Measurements from ENCODE around the gene CTIF. TPM values are rescaled to one million over a fixed set of nuclear protein-coding genes. Genes with fewer than 3 reads are reported as not detected.

The CTIF gene
- total and polyA plus RNA-seq, 4 donors = 10.6 to 26.7 (median 12.3) TPM

GRCh38 chr18:48766026-48766425, 227.2 kb downstream of the CTIF start (continued):
- TF ChIP-seq CTCF (IDR thresholded peaks at IDR 0.05; ENCODE audit: low read depth, low read length, missing input control) = no peak
- no peak for TF ChIP-seq MAX (IDR thresholded peaks at IDR 0.05)
- no peak for TF ChIP-seq HNF4G (IDR thresholded peaks at IDR 0.05)
- no peak for TF ChIP-seq FOXA1 (IDR thresholded peaks at IDR 0.05)

- Histone ChIP-seq H3K27me3 (ENCODE audit: control insufficient read depth in 4 of 4, insufficient read depth in 4 of 4, low read length in 3 of 4) (no peaks in the 10 kb centered on the region), H3K36me3 (ENCODE audit: control insufficient read depth in 4 of 4, insufficient read depth in 3 of 4, low read depth in 1 of 4, low read length in 3 of 4) (peaks cover 0 to 38% (median 13%) of the 10 kb centered on the region in 4 donors)
- DNase-seq (ENCODE audit: low spot score) = no peak
Observed at GRCh38 chr18:48766487-48766886, 227.7 kb downstream of the CTIF start.

GRCh38 chr18:48767090-48767690, 228.4 kb downstream of the CTIF start:
- DNase-seq (ENCODE audit: low spot score) = no peak
- WGBS = 82% methylated on average over 10 of the region's 10 CpGs
- no peak overlapping the region for H3K27ac ChIP-seq (ENCODE audit: low read depth in 1 of 2, low read length in 2 of 2)
- no peak overlapping the region for H3K4me3 ChIP-seq (ENCODE audit: low read depth in 1 of 3, low read length in 3 of 3)
- no peak overlapping the region for H3K9ac ChIP-seq (ENCODE audit: low read depth in 1 of 2, low read length in 2 of 2)
- H3K36me3 ChIP-seq (ENCODE audit: control insufficient read depth in 4 of 4, insufficient read depth in 3 of 4, low read depth in 1 of 4, low read length in 3 of 4) = peaks cover 0 to 32% (median 9%) of the 10 kb centered on the region in 4 donors
- H3K27me3 ChIP-seq (ENCODE audit: control insufficient read depth in 4 of 4, insufficient read depth in 4 of 4, low read length in 3 of 4) = no peaks in the 10 kb centered on the region
- no peaks in the 10 kb centered on the region for H3K9me3 ChIP-seq (ENCODE audit: control insufficient read depth in 4 of 4, low read length in 3 of 4)
- no peaks in the 10 kb centered on the region for H3K4me1 ChIP-seq (ENCODE audit: control insufficient read depth in 4 of 4, insufficient read depth in 4 of 4, low read length in 3 of 4)
- TF ChIP-seq NR2F2 (IDR thresholded peaks at IDR 0.05) = no peak
- TF ChIP-seq ZBTB33 (IDR thresholded peaks at IDR 0.05) = no peak
- no peak for TF ChIP-seq SP1 (IDR thresholded peaks at IDR 0.05)
- TF ChIP-seq TAF1 (conservative IDR thresholded peaks at IDR 0.05) = no peak
- no peak for TF ChIP-seq GABPA (IDR thresholded peaks at IDR 0.05 in 1 of 2, conservative IDR thresholded peaks at IDR 0.05 in 1 of 2)
- no peak for TF ChIP-seq FOXA1 (IDR thresholded peaks at IDR 0.05)
- no peak for TF ChIP-seq MAX (IDR thresholded peaks at IDR 0.05)
- no peak for TF ChIP-seq FOXA2 (IDR thresholded peaks at IDR 0.05)
- no peak for TF ChIP-seq RAD21 (IDR thresholded peaks at IDR 0.05)
- TF ChIP-seq JUND (IDR thresholded peaks at IDR 0.05) = no peak
- TF ChIP-seq REST (IDR thresholded peaks at IDR 0.05) = no peak

More at GRCh38 chr18:48766487-48766886, 227.7 kb downstream of the CTIF start:
- WGBS = 96% methylated on average over 10 of the region's 10 CpGs
- H3K27ac ChIP-seq (ENCODE audit: low read depth in 1 of 2, low read length in 2 of 2) = no peak overlapping the region
- no peaks in the 10 kb centered on the region for H3K4me1 ChIP-seq (ENCODE audit: control insufficient read depth in 4 of 4, insufficient read depth in 4 of 4, low read length in 3 of 4)
- H3K4me3 ChIP-seq (ENCODE audit: low read depth in 1 of 3, low read length in 3 of 3) = no peak overlapping the region
- no peaks in the 10 kb centered on the region for H3K9me3 ChIP-seq (ENCODE audit: control insufficient read depth in 4 of 4, low read length in 3 of 4)
- TF ChIP-seq FOXA1 (IDR thresholded peaks at IDR 0.05) (no peak), YY1 (IDR thresholded peaks at IDR 0.05) (no peak), JUND (IDR thresholded peaks at IDR 0.05) (no peak), TAF1 (conservative IDR thresholded peaks at IDR 0.05) (no peak), HNF4G (IDR thresholded peaks at IDR 0.05) (no peak), HNF4A (conservative IDR thresholded peaks at IDR 0.05) (no peak), SP1 (IDR thresholded peaks at IDR 0.05) (no peak), ZBTB33 (IDR thresholded peaks at IDR 0.05) (no peak), EGR1 (IDR thresholded peaks at IDR 0.05; ENCODE audit: low read depth in 2 of 2) (no peak), FOXA2 (IDR thresholded peaks at IDR 0.05) (no peak), ATF3 (IDR thresholded peaks at IDR 0.05) (no peak), GABPA (IDR thresholded peaks at IDR 0.05 in 1 of 2, conservative IDR thresholded peaks at IDR 0.05 in 1 of 2) (no peak)
- H3K9ac ChIP-seq (ENCODE audit: low read depth in 1 of 2, low read length in 2 of 2) = no peak overlapping the region

Data from liver (tissue), 9 donors.